Islet precursor cell (in vitro differentiated cells): Measurements from ENCODE around the gene GHRHR.

Source experiments
- DNase-seq: peaks from one replicate; pipeline ENCODE4 v3.0.0-alpha.2; 2018

The GHRHR gene

GRCh38 chr7:31007634-31008033, 43.9 kb downstream of the GHRHR start:
- DNase-seq: no peak

GRCh38 chr7:31014826-31015225, 51.1 kb downstream of the GHRHR start:
- no peak for DNase-seq

- no peak for DNase-seq
Observed at GRCh38 chr7:31017032-31017675, 53.4 kb downstream of the GHRHR start.

DNA sequence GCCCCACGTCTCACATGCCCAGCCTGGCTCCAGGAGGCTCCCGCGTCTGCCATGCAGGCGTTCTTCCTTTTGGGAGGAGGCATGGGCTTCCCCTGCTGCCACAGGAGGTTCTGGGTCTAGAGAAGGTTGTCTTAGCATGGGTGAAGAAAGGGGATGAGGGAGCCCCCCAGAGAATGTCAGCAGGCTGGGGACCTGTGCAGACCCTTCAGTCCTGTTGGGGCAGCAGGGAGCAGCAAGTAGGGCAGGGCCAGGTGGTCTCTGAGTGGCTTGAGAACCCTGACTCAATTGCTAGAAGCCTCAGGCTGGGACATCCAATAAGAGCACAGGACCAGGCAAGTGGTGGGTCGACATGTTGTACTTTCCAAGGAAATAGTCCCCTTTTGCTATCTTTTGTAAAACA, 54.0 kb downstream of the GHRHR start:
- DNase-seq: no peak

DNA sequence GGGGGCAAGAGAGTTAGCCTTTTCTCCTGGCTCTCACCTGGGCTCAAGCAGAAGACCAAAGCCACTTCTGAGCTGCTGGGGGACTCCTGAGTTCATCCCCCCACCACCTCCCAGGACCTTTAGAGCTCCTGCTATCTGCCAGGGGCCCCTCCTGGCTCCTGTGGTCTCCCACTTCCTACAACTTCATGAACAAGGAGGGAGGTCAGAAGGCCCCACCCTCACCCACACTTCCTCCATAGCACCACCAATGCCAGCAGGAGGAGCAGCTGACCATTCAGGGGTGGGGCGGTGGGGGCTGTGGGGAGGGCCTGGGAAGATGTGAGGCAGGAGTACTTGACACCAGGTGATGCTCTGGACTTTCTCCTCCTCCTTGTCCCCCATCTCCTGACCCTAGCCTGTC, 55.8 kb downstream of the GHRHR start:
- DNase-seq: no peak

- DNase-seq: no peak
Observed at GRCh38 chr7:31020161-31020560, 56.4 kb downstream of the GHRHR start.

GRCh38 chr7:31020652-31021051, 56.9 kb downstream of the GHRHR start:
- no peak for DNase-seq

GRCh38 chr7:31022117-31022516, 58.4 kb downstream of the GHRHR start:
- DNase-seq: no peak

GRCh38 chr7:31022726-31023125, 59.0 kb downstream of the GHRHR start:
- DNase-seq: no peak

- no peak for DNase-seq
Observed at GRCh38 chr7:31023877-31024276, 60.1 kb downstream of the GHRHR start.

DNA sequence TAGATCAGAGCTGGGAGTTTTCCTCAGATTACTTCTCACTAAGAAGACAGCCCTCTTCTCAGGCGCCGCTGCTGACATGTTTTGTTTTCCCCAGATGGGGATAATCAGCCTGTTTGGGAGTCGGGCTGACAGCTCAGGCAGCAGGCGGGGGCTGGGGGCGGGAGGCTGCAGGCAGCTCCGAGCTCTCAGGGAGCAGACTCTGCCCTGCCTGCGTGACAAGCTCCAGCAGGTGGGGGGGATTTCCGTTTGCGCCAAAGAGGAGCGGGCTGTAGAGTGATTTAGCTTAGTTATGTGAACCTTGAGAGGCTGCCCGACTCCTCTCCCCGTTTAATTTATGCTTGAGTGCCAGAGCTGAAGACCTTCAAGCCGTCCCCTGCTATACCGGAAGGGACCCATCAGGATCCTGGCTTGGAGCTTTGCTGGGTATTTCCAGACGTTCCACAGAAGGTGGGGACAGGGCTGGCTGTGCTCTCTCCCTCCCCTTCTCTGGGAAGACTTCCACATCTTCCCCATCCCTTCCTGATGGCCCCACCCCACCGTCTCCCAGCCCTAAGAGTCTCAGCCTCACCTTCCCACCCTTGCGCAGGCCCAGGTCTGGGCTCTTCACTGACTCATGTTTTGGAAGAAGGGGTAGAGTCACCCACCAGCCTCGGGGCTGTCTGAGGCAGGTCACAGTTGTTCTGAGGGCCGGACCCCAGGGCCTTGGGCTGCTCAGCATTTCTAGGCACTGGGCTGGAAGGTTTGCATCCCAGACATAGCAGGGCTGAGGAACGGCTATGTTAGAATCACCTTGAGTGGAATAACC, 63.6 kb downstream of the GHRHR start:
- DNase-seq: peak; percentile 76

GRCh38 chr7:31028006-31028405, 64.3 kb downstream of the GHRHR start:
- DNase-seq: no peak

GRCh38 chr7:31028417-31028992, 64.8 kb downstream of the GHRHR start:
- no peak for DNase-seq
